MG63 (cell line): ENCODE data around the gene HERPUD1. TPM values are rescaled to one million over a fixed set of nuclear protein-coding genes. Genes with fewer than 3 reads are reported as not detected.
"Not testable (repeated sequence)": the region's sequence is repeated elsewhere in the genome, so short reads cannot be mapped to it uniquely, and the experiment has no call there.

Experiments
- DNase-seq: peaks from one replicate; pipeline ENCODE4 v3.0.0-alpha.2; 2020
- H3K27me3 ChIP-seq: fragments of 250-450 bp; sonication (Bioruptor Pico); 2 replicates; pipeline ENCODE4 v1.5.1; 2020; ENCODE audit warnings: mild to moderate bottlenecking, moderate library complexity
- H3K36me3 ChIP-seq: fragments of 250-450 bp; sonication (Bioruptor Pico); 2 replicates; pipeline ENCODE4 v1.5.1; 2020; ENCODE audit warnings: mild to moderate bottlenecking, moderate library complexity
- H3K4me3 ChIP-seq: fragments of 250-450 bp; sonication (Bioruptor Pico); 2 replicates; pipeline ENCODE4 v1.5.1; 2020; ENCODE audit warnings: mild to moderate bottlenecking, moderate library complexity
- H3K9me3 ChIP-seq: fragments of 250-450 bp; sonication (Bioruptor Pico); 2 replicates; pipeline ENCODE4 v1.5.1; 2020; ENCODE audit warnings: mild to moderate bottlenecking, moderate library complexity
- total RNA-seq: library from RNA; depleted of rRNA; stranded (reverse); fragments of >200 nt; shearing (Covaris generic); gene quantifications from 2 replicates; pipeline ENCODE4 v1.2.3, GENCODE V29; 2014; ENCODE audit warnings: low replicate concordance

HERPUD1 gene
- total RNA-seq, 1 experiment from 2014 or later, result 252 TPM

DNA sequence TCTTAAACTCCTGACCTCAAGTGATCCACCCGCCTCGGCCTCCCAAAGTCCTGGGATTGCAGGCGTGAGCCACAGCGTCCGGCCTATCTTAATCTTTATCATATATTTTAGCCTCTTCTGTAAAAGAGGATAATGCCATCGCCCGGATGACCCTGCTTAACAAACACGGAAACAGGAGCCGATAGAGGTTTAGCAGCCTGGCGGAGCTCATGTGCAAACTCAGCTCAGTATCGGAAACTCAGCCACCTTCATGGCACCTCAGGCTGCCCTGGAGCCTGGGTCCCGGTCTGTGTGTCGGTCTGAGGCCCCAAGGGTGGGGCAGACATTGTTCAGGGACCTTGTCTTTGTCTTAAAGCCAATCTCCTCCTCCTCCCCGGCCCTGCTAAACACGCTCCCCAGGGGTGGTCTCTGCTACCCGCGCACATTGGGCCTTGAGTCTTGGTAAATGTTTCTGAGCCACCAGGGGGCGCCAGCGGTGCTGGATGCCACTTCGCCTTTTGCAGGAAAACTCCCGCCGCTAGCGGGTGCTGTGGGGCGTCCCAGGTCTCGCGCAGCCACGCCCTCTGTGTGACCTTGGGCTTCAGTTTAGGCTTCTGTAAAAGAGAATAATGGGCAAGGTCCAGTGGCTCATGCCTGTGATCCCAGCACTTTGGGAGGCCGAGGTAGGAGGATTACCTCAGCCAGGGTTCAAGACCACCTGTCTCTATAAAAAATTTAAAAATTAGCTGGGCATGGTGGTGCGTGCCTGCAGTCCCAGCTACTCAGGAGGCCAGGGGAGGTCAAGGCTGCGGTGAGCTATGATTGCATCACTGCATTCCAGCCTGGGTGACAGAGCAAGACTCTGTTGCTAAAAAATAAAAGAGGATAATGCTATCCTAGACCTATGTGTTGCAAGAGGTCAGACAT lies 32.6 kb downstream of the HERPUD1 start:
- H3K9me3 ChIP-seq, result no peaks in the 10 kb centered on the region
- peak; percentile 71 for DNase-seq
- no peaks in the 10 kb centered on the region for H3K36me3 ChIP-seq
- no peak overlapping the region for H3K4me3 ChIP-seq
- H3K27me3 ChIP-seq, result no peaks in the 10 kb centered on the region

DNA sequence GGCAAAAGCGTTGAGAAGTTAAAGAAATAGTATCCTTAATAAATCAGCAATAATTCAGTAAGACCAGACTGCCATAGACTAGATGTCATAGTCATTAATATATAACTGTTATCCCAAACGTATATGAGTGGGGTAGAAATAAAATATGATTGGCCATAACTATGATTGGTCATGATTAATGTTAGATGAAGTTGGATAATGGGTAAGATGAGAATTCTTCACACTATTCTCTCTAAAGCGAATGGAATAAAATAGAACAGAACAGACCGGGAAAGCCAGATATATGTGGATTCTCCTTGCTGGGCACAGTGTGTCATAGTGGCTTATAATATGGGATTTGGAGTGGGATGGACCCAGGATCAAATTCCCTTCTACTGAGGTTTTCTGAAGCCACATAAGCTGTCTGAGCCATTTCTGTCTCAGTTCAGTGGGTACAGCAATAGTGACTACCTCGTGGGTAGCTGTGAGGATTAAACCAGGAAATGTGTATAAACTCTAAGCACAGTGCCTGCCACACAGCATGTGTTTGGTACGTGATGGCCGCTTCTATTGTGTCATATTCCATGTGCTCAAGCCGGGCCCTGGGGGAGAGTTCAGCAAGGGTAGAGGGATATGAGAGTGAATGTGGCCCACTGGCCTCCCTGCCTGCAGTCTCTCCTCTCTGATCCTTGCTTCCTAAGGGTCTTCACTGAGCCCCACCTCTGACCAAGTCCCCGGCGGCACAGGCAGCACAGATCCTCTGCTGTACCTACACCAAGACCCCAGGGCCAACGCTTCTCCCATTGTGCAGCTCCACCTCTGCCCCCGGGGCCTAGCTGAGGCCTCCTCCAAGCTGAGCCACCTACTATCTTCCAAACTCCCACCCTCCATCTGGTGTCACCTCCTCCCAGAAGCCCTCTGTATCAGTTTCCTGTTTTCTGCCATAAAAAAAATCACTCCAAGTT lies 33.5 kb downstream of the HERPUD1 start:
- Histone ChIP-seq H3K36me3 (no peaks in the 10 kb centered on the region), H3K4me3 (no peak overlapping the region), H3K9me3 (no peaks in the 10 kb centered on the region), H3K27me3 (no peaks in the 10 kb centered on the region; the same call in 1 of the 2 replicates)
- no peak for DNase-seq

DNA sequence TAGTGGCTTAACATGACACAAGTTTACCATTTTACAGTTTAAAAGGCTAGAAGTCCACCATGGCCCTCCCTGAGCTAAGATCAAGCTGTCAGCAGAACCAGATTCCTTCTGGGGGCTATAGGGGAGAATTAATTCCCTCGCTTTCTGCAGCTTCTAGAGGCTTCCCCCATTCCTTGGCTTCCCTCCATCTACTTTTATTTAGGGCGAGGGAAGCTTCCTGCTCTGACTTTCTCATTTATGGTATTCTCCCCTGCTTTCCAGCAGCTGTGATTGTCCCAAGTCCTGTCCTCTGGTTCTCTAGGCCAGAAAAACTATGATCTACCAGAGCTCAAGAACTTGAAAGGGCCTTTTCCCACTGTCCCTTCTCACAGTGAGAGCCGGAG lies 34.1 kb downstream of the HERPUD1 start:
- no peak overlapping the region for H3K4me3 ChIP-seq
- H3K9me3 ChIP-seq, result no peaks in the 10 kb centered on the region
- H3K36me3 ChIP-seq, result no peaks in the 10 kb centered on the region
- no peaks in the 10 kb centered on the region; the same call in 1 of the 2 replicates for H3K27me3 ChIP-seq
- DNase-seq, result no peak

DNA sequence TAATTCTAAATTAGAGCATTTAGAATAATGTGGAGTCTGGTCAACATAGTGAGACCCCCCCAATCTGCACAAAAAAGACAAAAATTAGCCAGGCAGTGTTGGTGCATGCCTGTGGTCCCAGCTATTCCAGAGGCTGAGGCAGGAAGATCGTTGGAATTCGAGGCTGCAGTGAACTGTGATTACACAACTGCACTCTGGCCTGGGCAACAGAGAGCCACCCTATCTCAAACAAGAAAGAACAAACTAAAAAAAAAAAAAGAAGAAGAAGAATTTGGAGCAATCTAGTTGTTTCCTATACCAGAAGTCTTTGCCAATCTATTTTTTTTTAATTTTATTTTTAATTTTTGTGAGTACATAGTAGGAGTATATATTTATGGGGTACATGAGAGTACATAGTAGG lies 35.8 kb downstream of the HERPUD1 start:
- no peaks in the 10 kb centered on the region for H3K36me3 ChIP-seq
- H3K9me3 ChIP-seq, result no peaks in the 10 kb centered on the region
- H3K27me3 ChIP-seq, result no peaks in the 10 kb centered on the region; the same call in 1 of the 2 replicates
- no peak for DNase-seq
- no peak overlapping the region for H3K4me3 ChIP-seq

GRCh38 chr16:56969769-56970168 lies 37.8 kb downstream of the HERPUD1 start:
- Histone ChIP-seq H3K9me3 (no peaks in the 10 kb centered on the region), H3K27me3 (no peaks in the 10 kb centered on the region; the same call in 1 of the 2 replicates), H3K36me3 (no peaks in the 10 kb centered on the region), H3K4me3 (no peak overlapping the region)
- no peak for DNase-seq

DNA sequence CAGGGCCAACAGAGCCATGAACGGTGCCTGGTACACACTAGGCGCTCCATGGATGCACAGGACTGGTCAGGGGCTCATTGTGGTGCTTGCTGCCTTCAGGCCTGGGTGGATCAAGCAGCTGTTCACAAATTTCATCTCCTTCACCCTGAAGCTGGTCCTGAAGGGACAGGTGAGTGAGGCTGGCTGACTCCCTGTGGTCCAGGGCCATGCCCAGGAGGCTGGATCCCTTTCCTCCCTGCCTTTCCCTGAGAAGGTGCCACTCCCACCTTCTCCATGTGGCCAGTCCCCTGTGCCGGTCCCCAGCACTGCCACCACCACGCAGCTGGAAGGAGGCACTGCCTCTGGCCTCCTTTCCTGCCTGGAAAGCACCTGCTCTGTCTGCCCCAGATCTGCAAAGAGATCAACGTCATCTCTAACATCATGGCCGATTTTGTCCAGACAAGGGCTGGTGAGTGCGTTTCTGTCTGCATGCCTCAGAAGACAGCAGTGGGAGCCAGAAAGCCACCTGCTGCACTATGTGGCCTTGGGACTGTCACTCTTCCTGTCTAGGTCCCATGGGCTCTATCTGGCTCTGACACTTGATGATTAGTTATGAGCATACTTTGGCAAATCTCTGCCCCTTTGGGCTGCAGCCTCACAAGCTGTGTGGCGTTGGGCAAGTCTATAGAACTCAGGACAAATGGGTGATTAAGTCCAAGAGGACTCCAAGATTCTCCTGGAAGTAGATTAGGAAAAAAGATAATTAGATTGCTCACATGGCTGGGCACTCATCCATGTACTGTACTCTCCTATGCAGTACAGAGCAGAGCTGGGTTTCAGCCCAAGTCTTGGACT lies 39.2 kb downstream of the HERPUD1 start:
- no peaks in the 10 kb centered on the region for H3K9me3 ChIP-seq
- no peaks in the 10 kb centered on the region for H3K36me3 ChIP-seq
- DNase-seq, result no peak
- H3K4me3 ChIP-seq, result no peak overlapping the region
- no peaks in the 10 kb centered on the region; the same call in 1 of the 2 replicates for H3K27me3 ChIP-seq

DNA sequence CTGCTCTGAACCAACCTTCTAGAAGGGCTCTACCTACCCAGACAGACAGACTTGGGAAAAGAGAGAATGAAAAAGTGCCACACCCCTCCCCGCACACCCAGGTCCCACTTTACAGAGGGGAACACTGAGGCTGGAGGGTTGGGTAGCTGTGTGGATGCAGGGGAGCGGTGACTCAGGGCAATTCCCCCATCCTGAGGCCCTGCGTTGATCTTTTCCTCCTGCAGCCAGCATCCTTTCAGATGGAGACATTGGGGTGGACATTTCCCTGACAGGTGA lies 39.8 kb downstream of the HERPUD1 start:
- no peak for DNase-seq
- Histone ChIP-seq H3K36me3 (no peaks in the 10 kb centered on the region), H3K9me3 (no peaks in the 10 kb centered on the region), H3K4me3 (no peak overlapping the region), H3K27me3 (no peaks in the 10 kb centered on the region; the same call in 1 of the 2 replicates)

DNA sequence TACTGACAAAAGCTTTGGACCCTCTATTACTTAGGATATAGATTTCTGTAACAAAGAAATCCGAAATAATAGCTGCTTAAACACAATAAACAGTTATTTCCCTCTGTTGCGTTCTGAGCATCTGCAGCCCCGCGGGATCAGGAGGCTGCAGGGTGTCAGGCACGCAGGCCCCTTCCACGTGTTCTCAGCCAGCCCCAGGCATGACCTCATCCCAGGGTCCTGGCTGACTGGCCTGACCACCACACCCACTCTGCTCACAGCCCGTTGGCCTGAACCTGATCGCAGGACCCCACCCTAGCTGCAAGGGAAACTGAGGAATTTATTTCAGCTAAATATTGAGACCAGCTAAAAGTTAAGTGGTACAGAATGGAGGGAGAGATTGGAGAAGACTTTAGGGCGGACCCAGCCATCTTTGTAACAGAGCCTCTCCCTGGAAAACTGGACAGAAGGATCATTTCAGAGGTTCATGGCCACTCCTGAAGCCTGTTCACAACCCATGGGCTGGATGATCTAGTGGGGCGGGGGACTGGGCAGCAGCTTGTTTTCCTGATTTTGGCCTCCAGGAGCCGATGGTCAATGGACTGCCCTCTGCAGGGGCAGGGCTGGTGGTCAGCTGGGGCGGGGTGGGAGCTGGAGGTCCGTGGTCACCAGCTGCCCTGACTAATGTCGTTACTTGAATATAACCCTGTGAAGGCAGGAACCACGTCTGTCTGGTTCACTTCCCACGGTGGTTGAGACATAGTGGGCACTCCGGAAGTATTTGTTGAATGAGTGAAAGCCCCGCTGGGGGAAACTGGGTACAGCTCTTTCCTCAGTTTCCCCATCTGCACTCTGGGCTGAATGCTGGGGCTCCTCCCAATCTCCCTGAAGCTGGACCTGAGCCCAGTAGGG lies 40.7 kb downstream of the HERPUD1 start:
- Histone ChIP-seq H3K27me3 (no peaks in the 10 kb centered on the region; the same call in 1 of the 2 replicates), H3K9me3 (no peaks in the 10 kb centered on the region), H3K4me3 (no peak overlapping the region), H3K36me3 (no peaks in the 10 kb centered on the region)
- no peak for DNase-seq

- H3K27me3 ChIP-seq, result no peaks in the 10 kb centered on the region; the same call in 1 of the 2 replicates
- DNase-seq, result no peak
- no peaks in the 10 kb centered on the region for H3K36me3 ChIP-seq
- no peaks in the 10 kb centered on the region for H3K9me3 ChIP-seq
- H3K4me3 ChIP-seq, result no peak overlapping the region
These were observed 41.4 kb downstream of the HERPUD1 start for GRCh38 chr16:56973294-56973689.

- not testable (repeated sequence) for H3K36me3 ChIP-seq, DNase-seq, H3K27me3 ChIP-seq, H3K9me3 ChIP-seq, H3K4me3 ChIP-seq
These were observed 42.0 kb downstream of the HERPUD1 start for GRCh38 chr16:56973899-56974298.

GRCh38 chr16:56974549-56975300 lies 42.8 kb downstream of the HERPUD1 start:
- DNase-seq, result no peak
- H3K36me3 ChIP-seq, result no peaks in the 10 kb centered on the region
- no peak overlapping the region for H3K4me3 ChIP-seq
- no peaks in the 10 kb centered on the region; the same call in 1 of the 2 replicates for H3K9me3 ChIP-seq
- no peaks in the 10 kb centered on the region; the same call in 1 of the 2 replicates for H3K27me3 ChIP-seq

DNA sequence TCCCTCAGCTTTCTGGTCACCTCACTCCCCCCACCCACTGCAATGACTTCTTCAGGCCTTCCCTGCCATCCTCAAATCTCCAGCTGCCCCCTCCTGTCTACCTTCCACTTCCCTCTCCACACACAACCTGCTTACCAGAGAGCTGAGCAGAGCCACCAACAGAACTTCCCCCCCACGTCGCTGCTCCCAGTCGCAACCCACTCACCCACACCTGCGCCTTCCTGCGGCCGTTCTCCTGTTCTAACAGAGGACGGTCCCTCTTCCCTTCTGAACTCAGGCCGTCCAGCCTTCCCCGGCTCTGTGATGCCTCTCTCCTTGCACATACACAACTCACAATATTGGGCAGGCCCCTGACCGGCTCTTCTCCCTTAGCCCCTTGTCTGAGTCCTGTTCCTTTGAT lies 43.8 kb downstream of the HERPUD1 start:
- no peaks in the 10 kb centered on the region for H3K36me3 ChIP-seq
- DNase-seq, result no peak
- no peaks in the 10 kb centered on the region for H3K27me3 ChIP-seq
- H3K9me3 ChIP-seq, result peaks cover 3% of the 10 kb centered on the region; the same call in 1 of the 2 replicates
- no peak overlapping the region for H3K4me3 ChIP-seq

DNA sequence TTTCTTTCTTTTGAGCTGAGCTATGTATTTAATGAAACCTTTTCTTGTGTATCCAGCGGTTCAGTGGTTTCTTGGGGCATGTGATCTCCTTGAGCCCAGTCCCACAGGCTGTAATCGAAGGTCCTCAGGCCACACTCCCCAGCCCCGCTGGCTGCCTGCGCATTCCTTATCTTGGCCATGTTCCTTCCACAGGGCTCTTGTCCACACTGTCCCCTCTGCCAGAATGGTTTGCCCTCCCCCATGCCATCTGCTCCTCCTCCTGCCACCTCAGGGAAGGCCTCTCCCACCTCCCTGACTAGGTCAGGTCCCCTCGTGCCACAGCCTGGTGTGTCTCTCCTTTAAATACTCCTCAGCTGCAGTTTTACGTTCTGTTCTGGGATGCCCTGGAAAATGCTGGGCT lies 45.3 kb downstream of the HERPUD1 start:
- H3K36me3 ChIP-seq, result no peaks in the 10 kb centered on the region
- DNase-seq, result no peak
- H3K27me3 ChIP-seq, result no peaks in the 10 kb centered on the region
- no peak overlapping the region for H3K4me3 ChIP-seq
- peaks cover 3% of the 10 kb centered on the region; the same call in 1 of the 2 replicates for H3K9me3 ChIP-seq

- Histone ChIP-seq H3K36me3 (no peaks in the 10 kb centered on the region), H3K27me3 (no peaks in the 10 kb centered on the region), H3K9me3 (peaks cover 3% of the 10 kb centered on the region; the same call in 1 of the 2 replicates), H3K4me3 (no peak overlapping the region)
- DNase-seq, result no peak
These were observed 46.0 kb downstream of the HERPUD1 start for GRCh38 chr16:56977823-56978430.

- no peak for DNase-seq
- Histone ChIP-seq H3K4me3 (no peak overlapping the region), H3K27me3 (no peaks in the 10 kb centered on the region), H3K9me3 (peaks cover 3% of the 10 kb centered on the region; the same call in 1 of the 2 replicates), H3K36me3 (no peaks in the 10 kb centered on the region)
These were observed 48.2 kb downstream of the HERPUD1 start for GRCh38 chr16:56980201-56980535.
